Measurements from ENCODE around the gene RHPN2. TPM values are rescaled to one million over a fixed set of nuclear protein-coding genes. Genes with fewer than 3 reads are reported as not detected.
"Not testable (repeated sequence)": the region's sequence is repeated elsewhere in the genome, so short reads cannot be mapped to it uniquely, and the experiment has no call there.

Gene RHPN2
- polyA plus RNA-seq, 3 donors, result 17.4 to 21.3 (median 18.4) TPM

DNA sequence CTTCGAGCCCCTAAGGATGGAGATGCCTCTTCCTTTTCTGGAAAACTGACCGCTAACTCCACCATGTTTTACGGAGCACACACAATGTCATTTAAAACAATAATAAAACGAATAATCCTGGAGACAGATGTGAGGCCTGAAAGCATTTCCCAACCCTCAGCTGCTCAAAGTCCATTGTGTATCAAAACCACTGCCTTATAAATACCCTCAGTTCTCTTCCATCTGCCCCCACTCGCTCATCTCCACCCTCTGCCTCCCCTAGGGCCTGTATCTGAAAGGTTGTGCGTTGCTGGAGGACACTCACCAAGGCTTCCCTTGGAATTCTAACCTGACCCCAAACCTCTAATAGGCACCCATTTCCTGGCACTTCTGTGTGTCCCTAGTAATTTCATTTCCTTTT, 82.2 kb downstream of the RHPN2 start:
- not testable (repeated sequence) for DNase-seq (ENCODE audit: low read depth in 3 of 3, low spot score in 2 of 3)

GRCh38 chr19:32979807-32980206, 84.9 kb downstream of the RHPN2 start:
- DNase-seq (ENCODE audit: low read depth in 3 of 3, low spot score in 2 of 3), result not testable (repeated sequence)

DNA sequence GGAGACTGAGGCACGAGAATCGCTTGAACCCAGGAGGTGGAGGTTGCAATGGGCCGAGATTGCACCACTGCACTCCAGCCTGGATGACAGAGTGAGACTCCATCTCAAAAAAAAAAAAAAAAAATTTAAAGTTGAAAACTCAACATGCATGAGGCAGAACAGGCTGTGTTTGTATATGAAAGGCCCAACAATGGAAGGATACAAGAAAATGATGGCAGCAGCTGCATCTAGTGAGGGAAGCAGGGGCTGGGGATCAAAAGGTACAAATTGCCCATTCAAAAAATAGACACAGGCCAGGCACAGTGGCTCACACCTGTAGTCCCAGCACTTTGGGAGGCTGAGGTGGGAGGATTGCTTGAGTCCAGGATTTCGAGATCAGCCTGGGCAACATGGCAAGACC, 86.9 kb downstream of the RHPN2 start:
- not testable (repeated sequence) for DNase-seq (ENCODE audit: low read depth in 3 of 3, low spot score in 2 of 3)

GRCh38 chr19:32977280-32977679, 87.4 kb downstream of the RHPN2 start:
- DNase-seq (ENCODE audit: low read depth in 3 of 3, low spot score in 2 of 3), result no peak

DNA sequence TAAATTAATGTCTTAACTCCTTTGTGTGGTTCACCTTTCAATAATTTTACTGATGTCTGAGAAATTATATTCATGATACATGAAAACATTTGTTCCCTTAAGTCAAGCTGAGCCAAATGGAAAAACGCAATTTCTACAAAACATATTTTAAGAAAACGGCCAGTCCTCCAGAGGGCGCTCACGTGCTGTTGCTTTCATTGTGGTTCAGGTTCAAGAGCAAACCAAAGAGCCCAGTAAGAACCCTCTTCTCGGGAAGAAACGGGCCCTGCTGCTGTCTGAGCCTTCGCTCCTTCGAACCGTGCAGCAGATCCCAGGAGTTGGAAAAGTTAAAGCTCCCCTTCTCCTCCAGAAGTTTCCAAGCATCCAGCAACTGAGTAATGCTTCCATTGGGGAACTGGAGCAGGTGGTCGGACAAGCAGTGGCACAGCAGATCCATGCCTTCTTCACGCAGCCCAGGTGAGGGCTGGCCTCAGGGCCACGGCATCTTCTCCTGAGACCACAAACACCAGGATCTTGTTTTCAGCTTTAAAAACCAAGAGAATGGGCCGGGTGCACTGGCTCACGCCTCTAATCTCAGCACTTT, 88.4 kb downstream of the RHPN2 start:
- peak in 2 of 3 donors; percentile 21 to 40 for DNase-seq (ENCODE audit: low read depth in 3 of 3, low spot score in 2 of 3)

DNA sequence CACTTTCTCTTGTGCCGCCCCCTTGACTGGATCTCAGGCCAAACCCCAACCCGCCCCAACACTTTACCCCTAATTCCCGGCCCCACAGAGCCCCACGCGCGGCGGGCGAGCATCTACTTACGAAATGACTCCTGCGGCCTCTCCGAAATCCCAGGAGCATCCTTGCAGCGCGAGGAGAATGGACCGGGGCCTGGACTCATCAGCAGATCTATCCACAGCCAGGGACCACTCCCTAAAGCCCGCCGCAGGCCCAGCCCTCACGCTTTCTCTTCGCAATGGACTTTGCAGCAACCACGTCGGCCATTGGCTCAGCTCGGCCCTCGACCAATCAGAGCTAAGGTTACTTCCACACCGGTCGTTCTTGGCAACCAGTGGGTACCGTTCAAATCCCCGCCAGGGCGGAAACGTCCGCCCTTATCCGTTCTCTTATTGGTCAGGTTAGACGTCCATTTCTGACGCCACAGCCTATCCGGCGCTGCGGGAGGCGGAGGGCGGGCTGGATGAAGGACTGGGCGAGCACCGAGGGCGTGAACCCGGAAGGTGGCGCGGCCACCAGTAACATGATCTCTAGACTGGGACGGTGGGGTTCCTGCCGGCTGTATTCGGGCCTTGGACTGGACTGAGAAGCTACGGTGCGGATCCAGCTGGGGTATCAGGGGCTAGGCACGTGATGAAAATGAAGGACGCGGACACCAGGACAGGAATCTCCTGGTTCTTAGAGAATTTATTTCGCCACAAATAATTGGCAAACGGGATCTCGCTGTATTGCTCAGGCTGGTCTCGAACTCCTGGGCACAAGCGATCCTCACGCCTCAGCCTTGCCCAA, 92.8 kb downstream of the RHPN2 start, which contains the start of the genes CEP89 and FAAP24:
CEP89 (minus strand) TSS at position 244 of the 826 bp plus-strand sequence; CDS start at position 160, 84 bp downstream.
FAAP24 (plus strand) TSS at position 528 of the 826 bp plus-strand sequence. CDS start 955 bp downstream, outside the sequence.
- peak; percentile 99 to 100 (median 99) for DNase-seq (ENCODE audit: low read depth in 3 of 3, low spot score in 2 of 3)

DNA sequence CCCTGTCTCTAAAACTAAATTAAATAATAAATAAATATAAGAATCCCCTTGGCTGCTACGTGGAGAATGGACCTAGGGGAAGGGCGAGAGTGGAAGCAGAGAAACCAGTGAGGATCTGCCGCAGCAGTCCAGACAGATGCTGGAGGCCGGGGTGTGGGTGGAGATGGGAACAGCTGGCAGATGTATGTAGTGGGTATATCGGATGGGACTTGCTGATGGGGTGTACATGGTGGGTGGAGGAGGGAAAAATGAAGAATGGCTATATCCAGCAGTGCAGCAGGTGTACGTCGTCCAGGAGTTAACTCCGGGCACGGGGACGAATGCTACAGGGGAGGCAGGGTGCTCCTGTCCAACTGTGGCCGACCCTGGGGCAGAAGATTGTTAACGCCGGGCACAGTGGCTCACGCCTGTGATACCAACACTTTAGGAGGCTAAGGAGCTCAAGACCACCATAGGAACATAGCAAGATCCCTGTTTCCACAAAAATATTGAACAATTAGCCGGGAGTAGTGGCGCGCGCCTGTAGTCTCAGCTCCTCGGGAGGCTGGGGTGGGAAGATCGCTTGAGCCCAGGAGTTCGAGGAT, 93.6 kb downstream of the RHPN2 start:
- no peak for DNase-seq (ENCODE audit: low read depth in 3 of 3, low spot score in 2 of 3)

DNA sequence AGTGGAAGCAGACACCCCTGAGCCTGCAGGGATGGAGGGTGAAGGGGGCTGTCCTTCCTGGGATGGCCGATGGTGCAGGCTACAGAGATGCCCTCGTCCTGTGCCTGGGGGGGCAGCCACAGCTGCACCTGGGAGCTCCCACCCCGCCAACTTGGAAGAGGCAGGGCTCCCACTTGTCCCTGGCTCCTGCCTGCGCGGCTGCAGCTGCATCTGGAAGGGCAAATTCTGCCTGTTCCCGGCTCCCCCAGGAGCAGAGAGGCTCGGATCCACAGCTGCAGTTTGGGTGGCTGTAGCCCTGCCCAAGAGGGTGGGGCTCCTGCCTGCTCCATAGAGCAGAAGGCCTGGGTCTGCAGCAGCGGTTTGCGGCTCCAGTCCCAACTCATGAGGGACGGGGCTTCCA, 95.1 kb downstream of the RHPN2 start:
- no peak for DNase-seq (ENCODE audit: low read depth in 3 of 3, low spot score in 2 of 3)

- no peak for DNase-seq (ENCODE audit: low read depth in 3 of 3, low spot score in 2 of 3)
These were observed 97.9 kb downstream of the RHPN2 start for GRCh38 chr19:32966750-32967149.

- DNase-seq (ENCODE audit: low read depth in 3 of 3, low spot score in 2 of 3), result no peak
These were observed 119.4 kb downstream of the RHPN2 start for GRCh38 chr19:32945260-32945659.

- not testable (repeated sequence) for DNase-seq (ENCODE audit: low read depth in 3 of 3, low spot score in 2 of 3)
These were observed 123.4 kb downstream of the RHPN2 start for GRCh38 chr19:32941273-32941672.

DNA sequence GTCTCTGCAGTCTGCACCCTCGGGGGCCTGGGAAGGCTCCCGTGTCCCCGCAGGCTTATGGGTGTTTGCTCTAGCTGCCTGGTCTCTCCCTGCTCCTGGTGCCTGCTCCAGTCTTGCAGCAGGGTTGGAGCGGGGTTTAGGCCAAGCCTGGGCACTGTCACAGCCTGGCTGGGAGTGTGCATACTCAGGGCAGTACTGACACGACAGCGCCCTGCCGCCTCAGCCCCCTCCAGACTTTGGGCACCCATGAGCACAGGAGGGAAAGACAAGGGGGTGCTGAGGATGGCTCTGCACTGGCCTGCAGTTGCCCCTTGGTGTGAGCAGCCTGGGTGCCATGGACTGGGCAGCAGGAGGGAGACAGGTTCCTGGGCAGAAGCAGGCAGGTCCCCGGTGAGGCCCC, 128.6 kb downstream of the RHPN2 start:
- DNase-seq (ENCODE audit: low read depth in 3 of 3, low spot score in 2 of 3), result no peak

DNA sequence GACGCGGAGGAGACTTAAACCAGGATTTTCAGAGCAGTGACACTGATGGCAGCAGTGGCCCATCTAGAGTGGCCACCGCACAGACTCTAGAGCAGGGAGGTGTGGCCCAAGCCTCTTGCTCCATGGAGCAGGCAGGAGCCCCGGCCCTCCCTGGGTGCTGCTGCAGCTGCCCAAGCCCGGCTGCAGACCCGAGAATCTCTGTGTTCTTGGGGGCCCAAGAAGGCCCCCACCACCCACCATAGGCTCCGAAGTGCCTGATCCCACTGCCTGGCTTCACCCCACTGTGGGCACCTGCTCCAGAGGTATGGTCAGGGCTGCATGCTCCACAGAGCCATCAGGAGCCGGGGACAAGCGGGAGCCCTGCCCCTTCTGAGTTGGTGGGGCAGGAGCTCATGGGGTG, 129.1 kb downstream of the RHPN2 start:
- DNase-seq (ENCODE audit: low read depth in 3 of 3, low spot score in 2 of 3), result no peak

DNA sequence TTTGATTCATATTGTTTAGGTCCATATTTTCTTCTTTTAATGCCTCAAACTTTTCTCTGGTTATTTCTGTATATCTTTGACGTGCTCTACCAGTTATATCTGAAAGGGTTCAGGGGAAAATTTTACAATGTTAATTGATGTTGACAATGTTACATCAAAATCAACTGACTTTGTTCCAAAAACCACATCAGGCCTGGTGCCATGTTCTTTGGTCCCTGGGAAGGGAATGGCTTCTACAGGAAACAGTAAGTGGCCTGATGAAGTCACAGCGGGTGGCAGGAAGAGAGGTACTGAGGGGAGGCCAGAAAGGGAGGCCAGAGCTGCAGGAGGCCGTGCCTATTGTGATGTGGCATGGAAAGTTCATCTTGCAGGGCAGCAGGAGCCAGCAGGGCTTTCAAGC, 131.1 kb downstream of the RHPN2 start:
- DNase-seq (ENCODE audit: low read depth in 3 of 3, low spot score in 2 of 3), result no peak

GRCh38 chr19:32930567-32930966, 134.1 kb downstream of the RHPN2 start:
- DNase-seq (ENCODE audit: low read depth in 3 of 3, low spot score in 2 of 3), result no peak

DNA sequence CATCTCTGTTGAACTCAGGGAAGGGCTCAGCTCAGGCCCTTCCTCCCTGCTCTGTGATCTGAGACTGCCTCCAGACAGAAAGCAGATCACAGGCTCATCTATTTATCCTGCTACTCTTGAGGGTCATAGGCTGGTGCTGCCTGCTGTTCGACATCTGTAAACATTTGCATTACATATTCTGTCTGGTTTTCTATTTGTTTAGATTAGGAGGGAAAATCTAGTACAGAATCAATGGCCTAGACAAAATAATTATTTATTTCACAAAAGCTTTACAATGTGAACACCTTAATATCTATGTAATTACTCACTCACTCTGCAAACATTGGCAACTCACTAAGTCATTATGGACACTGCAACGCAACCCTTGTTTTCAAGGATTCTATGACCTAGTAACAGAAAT, 135.9 kb downstream of the RHPN2 start:
- DNase-seq (ENCODE audit: low read depth in 3 of 3, low spot score in 2 of 3), result no peak

Other genes with a start within 250 kb of the RHPN2 start
- 10 to 100 TPM; 13.5 to 15.4 (median 15.0) TPM for gene SLC7A9, start 195.1 kb downstream of the RHPN2 start, polyA plus RNA-seq (ENCODE audit: insufficient read length in 3 of 3)
- 10 to 100 TPM; 29.4 to 31.9 (median 30.1) TPM for gene CEP89, start 92.9 kb downstream of the RHPN2 start, polyA plus RNA-seq (ENCODE audit: insufficient read length in 3 of 3)
- gene FAAP24, start 92.6 kb downstream of the RHPN2 start, polyA plus RNA-seq (ENCODE audit: insufficient read length in 3 of 3), result 1 to 10 TPM; 3.0 to 3.8 (median 3.2) TPM
- 10 to 100 TPM; 12.4 to 13.2 (median 12.7) TPM for gene GPATCH1, start 16.3 kb upstream of the RHPN2 start, polyA plus RNA-seq (ENCODE audit: insufficient read length in 3 of 3)
- gene WDR88, start 67.2 kb upstream of the RHPN2 start, polyA plus RNA-seq (ENCODE audit: insufficient read length in 3 of 3), result 1 to 10 TPM in 2 of 3 donors, under 1 TPM in 1; 0.82 to 1.3 (median 1.1) TPM
- gene LRP3, start 129.4 kb upstream of the RHPN2 start, polyA plus RNA-seq (ENCODE audit: insufficient read length in 3 of 3), result 10 to 100 TPM; 18.1 to 21.5 (median 18.2) TPM
- gene SLC7A10, start 161.0 kb upstream of the RHPN2 start, polyA plus RNA-seq (ENCODE audit: insufficient read length in 3 of 3), result under 1 TPM; 0.10 to 0.34 (median 0.12) TPM
- gene CEBPA, start 237.6 kb upstream of the RHPN2 start, polyA plus RNA-seq (ENCODE audit: insufficient read length in 3 of 3), result 1 to 10 TPM; 2.4 to 4.2 (median 3.7) TPM

All from right renal cortex interstitium (tissue), 3 donors.